GM18499 (cell line): ENCODE measurements around the gene CYP11A1.
"Not testable (repeated sequence)": the region's sequence is repeated elsewhere in the genome, so short reads cannot be mapped to it uniquely, and the experiment has no call there.

Source experiments
- ATAC-seq: cut with Tn5 transposase; IDR thresholded peaks from one replicate; pipeline ENCODE4 v1.9.1; 2021; ENCODE audit warnings: moderate number of reproducible peaks; ENCODE audit not compliant: insufficient read depth, unreplicated experiment

CYP11A1 gene

GRCh38 chr15:74376825-74377581 is 9.6 kb upstream of the CYP11A1 start:
- no peak for ATAC-seq

GRCh38 chr15:74376226-74376625 is 8.8 kb upstream of the CYP11A1 start:
- ATAC-seq = no peak

DNA sequence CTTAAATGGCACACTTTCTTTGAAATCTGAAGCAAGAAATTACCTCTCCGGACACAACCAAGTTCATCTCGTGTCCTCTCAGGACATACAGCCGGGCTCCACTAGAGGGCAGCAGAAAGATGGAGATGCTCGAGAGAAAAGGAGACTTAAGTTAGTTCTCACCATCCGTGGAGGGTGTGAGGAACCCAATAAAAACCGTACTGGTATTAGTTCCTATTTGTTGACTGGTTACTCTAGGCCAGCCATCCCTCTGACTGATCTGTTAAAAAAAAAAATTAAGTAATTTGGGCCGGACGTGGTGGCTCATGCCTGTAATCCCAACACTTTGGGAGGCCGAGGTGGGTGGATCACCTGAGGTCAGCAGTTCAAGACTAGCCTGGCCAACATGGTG is 7.9 kb upstream of the CYP11A1 start:
- ATAC-seq = no peak

DNA sequence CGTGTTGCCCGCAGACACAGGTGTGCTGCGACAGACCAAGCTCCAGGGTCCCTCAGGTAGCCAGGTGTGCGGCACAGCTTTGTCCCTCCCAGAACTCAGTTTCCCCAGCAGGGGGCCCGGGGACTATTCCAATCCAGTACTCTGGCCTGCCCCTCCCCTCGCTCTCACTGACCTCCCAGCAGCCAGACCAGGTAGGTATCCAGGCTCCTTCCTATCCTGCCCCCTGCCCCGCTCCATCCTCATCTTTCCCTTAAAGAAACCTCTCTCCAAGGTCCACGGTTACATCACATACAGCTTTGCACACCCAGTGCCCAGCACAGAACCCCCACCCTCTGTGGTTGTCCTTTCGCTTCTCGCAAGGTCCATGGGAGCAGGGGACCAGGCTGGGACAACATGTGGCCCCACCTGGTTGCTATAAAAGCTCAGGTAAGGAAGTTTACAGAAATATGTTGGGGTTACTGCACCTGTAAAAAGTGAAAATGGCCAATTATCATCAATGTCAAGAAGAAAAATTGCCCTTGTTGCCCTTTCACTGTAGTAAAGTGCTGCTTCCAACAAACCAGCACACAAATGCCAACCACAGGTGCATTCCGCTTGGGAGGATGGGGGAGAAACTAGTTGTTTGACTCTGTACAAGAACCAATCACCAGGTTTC is 7.3 kb upstream of the CYP11A1 start:
- no peak for ATAC-seq

DNA sequence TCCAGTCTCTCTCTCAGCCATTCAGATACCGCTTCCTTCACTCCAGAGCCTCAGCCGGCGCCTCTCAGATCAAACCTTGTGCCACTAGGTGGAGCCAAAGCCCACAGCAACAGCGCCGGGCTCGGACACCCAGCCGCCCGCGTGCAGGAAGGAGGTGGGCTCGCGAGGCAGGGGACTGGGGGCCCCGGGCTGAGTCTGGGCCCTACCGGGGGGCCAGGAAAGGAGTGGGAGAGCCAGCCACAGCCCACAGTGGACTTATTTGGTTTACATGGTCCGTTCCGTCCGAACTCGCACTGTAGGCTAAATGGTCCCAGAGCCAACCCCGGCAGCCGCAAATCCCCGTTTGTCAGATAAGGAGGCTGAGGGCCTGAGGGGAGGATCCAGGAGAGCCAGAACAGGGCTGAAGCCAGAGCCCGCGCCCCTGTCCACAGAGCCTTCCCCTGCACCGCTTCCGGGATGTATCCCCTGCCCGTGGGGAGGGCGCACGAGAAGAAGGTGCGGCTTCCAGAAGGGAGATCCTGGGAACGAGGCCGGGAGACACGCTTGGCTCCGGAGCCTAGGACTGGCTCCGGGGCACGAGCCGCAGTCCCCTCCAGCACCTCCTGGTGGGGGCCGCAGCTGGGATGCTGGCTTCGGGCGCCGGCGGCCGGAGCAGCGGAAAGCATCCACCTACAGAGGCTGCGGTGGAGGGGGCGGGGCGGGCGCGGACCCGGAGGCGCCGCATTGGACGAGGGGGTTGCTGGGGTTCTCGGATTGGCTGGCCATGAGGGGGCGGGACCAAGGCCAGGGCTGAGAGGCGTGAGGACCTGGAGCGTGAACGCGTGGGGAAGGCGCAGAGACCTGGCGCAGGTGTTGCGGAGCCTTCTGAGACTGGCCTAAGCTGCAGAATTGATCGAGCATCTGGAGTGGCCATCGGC is 6.5 kb upstream of the CYP11A1 start:
- ATAC-seq = no peak

DNA sequence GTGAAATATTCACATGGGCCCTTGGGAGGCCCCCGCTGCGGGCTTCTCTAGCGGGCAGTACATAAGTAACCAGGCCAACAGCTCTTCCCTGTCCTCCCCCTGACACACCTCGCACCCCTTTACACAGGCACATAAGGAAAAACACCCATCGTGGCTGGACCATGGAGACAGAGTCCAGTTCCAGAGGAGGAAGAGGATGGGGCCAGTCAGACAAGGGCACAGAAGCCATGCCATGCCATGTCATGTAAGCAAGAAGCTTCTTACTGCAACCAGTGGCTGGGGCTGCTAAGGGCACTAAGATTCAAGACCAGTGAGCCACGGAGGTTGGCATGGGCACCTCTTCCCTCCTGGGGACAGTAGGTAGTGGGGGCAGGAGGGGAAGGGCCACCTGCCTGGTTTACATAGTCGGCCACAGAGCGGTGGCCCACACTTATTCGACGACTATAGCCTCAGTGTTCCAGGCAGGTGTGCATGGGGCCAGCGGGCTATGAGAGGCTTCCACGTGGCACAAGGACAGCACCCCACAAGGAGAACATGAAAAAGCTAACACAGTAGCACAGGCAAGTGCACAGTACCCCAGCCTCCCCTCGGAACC is 5.7 kb upstream of the CYP11A1 start:
- no peak for ATAC-seq

DNA sequence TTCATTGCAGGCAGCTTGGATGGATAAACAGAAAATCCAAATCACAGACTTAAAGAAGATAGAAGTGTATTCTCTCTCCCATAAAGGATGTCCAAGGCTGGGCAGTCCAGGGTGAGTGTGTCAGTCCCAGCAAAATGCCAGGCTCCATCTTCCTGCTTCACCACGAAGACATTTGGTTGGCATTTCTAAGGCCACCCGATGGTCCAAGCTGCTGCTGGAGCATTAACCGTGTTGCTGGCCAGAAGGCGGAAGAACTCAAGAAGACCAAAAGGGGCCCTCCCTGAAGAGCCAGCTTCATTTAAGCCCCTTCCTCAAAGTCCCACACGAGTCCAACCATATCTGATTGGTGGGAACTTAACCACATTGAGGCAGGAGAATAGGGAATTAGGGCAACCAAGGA is 3.0 kb upstream of the CYP11A1 start:
- no peak for ATAC-seq

- no peak for ATAC-seq
Measured at GRCh38 chr15:74369756-74370155, 2.3 kb upstream of the CYP11A1 start.

DNA sequence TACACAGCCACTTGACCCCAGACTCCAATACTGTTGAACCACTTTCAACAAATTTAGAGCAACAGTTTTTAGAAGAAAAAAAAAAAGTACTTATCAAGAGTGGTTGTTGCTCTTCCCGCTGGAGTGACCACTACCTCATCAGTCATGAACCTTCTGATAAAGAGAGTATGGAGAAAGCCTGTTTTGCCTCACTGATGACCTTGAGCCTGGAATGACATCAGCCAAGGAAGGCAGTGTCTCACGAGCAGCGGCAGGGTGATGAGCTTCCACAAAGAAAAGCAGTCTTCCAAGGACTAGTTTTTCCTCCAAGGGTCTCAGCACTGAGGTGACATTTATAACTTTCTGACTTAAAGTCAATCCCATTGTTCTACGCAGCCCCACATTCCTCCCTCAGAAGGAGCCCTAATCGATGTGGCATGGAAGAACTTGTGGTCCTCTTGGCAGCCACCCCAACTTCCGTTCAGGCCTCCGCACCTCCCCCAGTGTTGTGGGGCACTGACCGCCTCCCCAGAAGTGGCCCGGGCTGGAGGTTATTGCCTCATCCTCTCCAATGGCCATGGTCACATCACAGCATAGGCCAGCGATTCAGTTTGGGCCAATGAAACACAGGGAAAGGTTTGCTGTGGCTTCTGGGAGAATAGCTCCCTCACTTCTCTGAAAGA is 1.8 kb upstream of the CYP11A1 start:
- no peak for ATAC-seq

- no peak for ATAC-seq
Measured at GRCh38 chr15:74368121-74368520, 675 bp upstream of the CYP11A1 start.

DNA sequence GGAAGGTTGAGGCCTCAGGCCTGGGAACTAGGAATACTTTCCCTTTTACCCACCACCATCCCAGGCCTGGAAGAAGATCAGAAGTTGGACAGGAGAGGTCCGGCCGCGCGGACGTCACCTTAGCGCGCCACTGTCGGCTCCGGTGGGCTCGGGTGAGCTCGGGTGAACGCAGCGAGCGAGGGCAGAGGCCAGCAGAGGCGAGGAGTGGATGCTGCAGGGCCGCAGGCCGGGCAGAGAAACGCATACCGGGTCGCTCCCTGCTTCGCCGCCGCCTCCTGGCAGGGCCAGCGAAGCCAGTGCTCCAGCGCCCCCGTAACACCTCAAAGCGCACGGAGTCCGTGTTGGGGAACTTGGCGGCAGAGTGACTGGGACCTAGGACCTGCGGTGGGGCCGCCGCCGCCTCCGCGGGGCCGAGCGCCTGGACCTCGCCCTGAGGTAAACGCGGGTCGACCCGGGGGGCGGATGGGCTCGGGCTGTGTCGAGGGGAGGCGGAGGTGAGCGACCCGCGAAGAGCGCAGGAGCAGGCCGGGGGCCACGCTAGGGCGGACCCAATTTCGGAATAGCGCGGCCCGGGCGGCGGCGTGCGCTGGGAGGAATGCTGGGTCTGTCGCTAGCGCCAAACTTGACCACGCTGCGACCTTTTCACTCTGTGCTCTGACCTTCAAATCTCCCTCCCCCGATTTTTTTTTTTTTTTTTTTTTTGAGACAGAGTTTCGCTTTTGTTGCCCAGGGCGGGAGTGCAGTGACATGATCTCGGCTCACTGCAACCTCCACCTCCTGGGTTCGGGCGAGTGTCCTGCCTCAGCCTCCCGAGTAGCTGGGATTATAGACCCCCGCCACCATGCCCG is 1.6 kb downstream of the CYP11A1 start:
- ATAC-seq = no peak

DNA sequence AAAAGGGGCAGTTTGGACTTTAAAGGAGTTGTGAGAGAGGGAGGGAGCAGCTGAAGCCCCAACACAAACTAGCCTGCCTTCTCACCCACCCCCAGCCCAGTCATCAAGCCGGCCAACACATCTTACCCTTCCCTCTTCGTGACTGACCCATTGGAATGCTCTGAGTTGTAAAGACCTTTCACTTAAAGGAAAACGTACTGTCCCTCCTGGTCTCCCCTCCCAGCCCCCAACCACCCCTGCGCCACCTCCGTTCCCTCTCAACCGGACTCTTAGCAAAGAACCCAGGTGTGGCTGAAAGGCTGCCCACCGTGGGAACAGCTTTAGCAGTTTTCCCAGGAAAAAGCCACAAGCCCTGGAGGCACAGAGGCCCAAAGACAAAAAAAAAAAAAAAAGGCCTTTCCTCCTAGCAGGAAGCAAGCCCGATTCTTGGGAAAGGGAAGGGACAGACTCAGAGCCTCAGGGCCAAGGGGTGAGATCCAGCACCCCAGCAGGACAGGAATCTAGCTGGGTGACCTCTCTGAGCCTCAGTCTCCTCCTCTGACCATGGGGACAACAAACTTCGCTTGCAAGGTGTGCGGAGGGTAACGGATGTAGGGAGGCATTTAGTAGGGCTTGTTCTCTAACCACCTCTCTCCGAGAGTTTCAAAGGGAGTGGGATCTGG is 2.4 kb downstream of the CYP11A1 start:
- no peak for ATAC-seq

DNA sequence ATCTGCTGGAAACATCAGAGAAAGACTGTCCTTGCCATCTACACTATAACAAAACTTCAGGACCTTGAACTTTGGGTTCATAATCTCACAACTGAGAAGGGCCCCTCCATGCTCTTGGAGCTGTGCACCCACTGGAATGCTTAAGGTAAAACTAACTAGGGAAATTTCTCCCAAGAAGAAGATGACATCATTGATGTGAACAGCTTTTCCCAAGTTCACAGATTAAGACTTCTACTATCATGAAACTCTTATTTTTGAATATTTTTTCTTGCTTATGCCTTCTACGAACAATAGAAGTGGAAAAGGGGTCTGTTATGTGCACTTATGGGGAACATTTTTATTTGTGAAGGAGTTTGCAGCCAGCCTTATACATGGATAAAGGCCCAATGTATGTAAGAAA is 5.0 kb downstream of the CYP11A1 start:
- no peak for ATAC-seq

DNA sequence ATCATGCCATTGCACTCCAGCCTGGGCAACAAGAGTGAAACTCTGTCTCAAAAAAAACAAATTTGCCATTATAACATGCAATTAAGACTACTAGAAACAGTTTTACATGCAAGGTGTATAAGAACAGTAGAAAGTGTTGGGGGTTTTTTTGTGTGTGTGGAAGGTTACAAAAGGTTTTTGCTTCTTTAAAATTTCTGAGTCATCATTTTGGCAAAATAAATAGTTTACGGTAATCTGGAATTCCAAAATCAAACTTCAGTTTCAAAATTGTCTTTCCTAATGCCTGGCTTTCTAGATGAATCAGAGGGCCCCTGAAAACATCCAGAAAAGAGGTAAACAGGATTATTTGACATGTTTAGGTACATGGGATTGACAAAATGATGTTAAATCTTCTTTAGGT is 6.6 kb downstream of the CYP11A1 start:
- ATAC-seq = not testable (repeated sequence)

DNA sequence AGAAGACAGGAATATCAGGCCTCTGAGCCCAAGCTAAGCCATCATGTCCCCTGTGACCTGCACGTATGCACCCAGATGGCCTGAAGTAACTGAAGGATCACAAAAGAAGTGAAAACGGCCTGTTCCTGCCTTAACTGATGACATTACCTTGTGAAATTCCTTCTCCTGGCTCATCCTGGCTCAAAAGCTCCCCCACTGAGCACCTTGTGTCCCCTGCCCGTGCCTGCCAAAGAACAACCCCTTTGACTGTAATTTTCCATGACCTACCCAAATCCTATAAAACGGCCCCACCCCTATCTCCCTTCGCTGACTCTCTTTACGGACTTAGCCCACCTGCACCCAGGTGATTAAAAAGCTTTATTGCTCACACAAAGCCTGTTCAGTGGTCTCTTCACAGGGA is 8.1 kb downstream of the CYP11A1 start:
- ATAC-seq = not testable (repeated sequence)

- ATAC-seq = not testable (repeated sequence)
Measured at GRCh38 chr15:74357514-74357913, 9.9 kb downstream of the CYP11A1 start.

GRCh38 chr15:74356050-74356449 is 11.4 kb downstream of the CYP11A1 start:
- not testable (repeated sequence) for ATAC-seq

GRCh38 chr15:74353992-74354391 is 13.5 kb downstream of the CYP11A1 start:
- ATAC-seq = not testable (repeated sequence)
